Neutrophil (primary cell): ENCODE measurements around the gene PCNX1.
"Not testable (repeated sequence)": the region's sequence is repeated elsewhere in the genome, so short reads cannot be mapped to it uniquely, and the experiment has no call there.

ENCODE experiments used
- H3K27ac ChIP-seq: fragments of 200-600 bp; sonication (generic); 2 replicates; pipeline ENCODE4 v1.5.1; 2016; ENCODE audit warnings: mild to moderate bottlenecking, moderate library complexity
- H3K27me3 ChIP-seq: fragments of 200-600 bp; sonication (generic); 2 replicates; pipeline ENCODE4 v1.6.0; 2016; ENCODE audit warnings: mild to moderate bottlenecking
- H3K36me3 ChIP-seq: fragments of 200-600 bp; sonication (generic); 2 replicates; pipeline ENCODE4 v1.5.1; 2017
- H3K4me1 ChIP-seq, 2 experiments: fragments of 200-600 bp in 1 of 2; sonication (generic) in 1 of 2; 1 replicate in 1 of 2; 2 replicates in 1 of 2; pipeline versions ENCODE4 v1.5.1 to v1.6.1; 2013 to 2016; ENCODE audit warnings: low read depth in 1 of 2, low read length in 1 of 2, mild to moderate bottlenecking in 1 of 2, moderate library complexity in 1 of 2; ENCODE audit not compliant: control insufficient read depth in 1 of 2, insufficient read depth in 1 of 2
- H3K4me3 ChIP-seq, 2 experiments: fragments of 200-600 bp in 1 of 2; sonication (generic) in 1 of 2; 1 replicate in 1 of 2; 2 replicates in 1 of 2; pipeline ENCODE4 v1.5.1; 2013 to 2016; ENCODE audit warnings: low read depth in 1 of 2, low read length in 1 of 2, mild to moderate bottlenecking in 1 of 2, moderate library complexity in 1 of 2
- H3K9me3 ChIP-seq: fragments of 200-600 bp; sonication (generic); 2 replicates; pipeline ENCODE4 v1.5.1; 2016
- CTCF ChIP-seq: fragments of 200-600 bp; sonication (generic); IDR thresholded peaks from 2 replicates; pipeline ENCODE4 v1.5.1; 2016; ENCODE audit warnings: antibody characterized with exemption

Gene PCNX1

GRCh38 chr14:71122866-71123565 is 215.8 kb downstream of the PCNX1 start:
- Histone ChIP-seq H3K4me1 (no peaks in the 10 kb centered on the region), H3K27me3 (no peaks in the 10 kb centered on the region), H3K9me3 (no peaks in the 10 kb centered on the region), H3K4me3 (no peak overlapping the region), H3K27ac (no peak overlapping the region), H3K36me3 (peaks cover 8% of the 10 kb centered on the region)
- TF ChIP-seq CTCF = no peak

- Histone ChIP-seq H3K36me3 (peaks cover 4% of the 10 kb centered on the region), H3K4me3 (no peak overlapping the region)
- no peak for TF ChIP-seq CTCF
Observed at GRCh38 chr14:71123579-71124135, 216.4 kb downstream of the PCNX1 start.

GRCh38 chr14:71129716-71130490 is 222.6 kb downstream of the PCNX1 start:
- H3K4me3 ChIP-seq, H3K27ac ChIP-seq, H3K27me3 ChIP-seq, H3K9me3 ChIP-seq, H3K36me3 ChIP-seq, H3K4me1 ChIP-seq: not testable (repeated sequence)

More at GRCh38 chr14:71123579-71124135, 216.4 kb downstream of the PCNX1 start:
- Histone ChIP-seq H3K4me1 (no peaks in the 10 kb centered on the region), H3K27me3 (no peaks in the 10 kb centered on the region), H3K27ac (no peak overlapping the region), H3K9me3 (no peaks in the 10 kb centered on the region)

GRCh38 chr14:71130491-71131179 is 223.4 kb downstream of the PCNX1 start:
- H3K27me3 ChIP-seq = no peaks in the 10 kb centered on the region
- no peak overlapping the region for H3K4me3 ChIP-seq
- no peaks in the 10 kb centered on the region for H3K9me3 ChIP-seq
- no peak for TF ChIP-seq CTCF
- H3K27ac ChIP-seq = no peak overlapping the region
- H3K36me3 ChIP-seq = no peaks in the 10 kb centered on the region
- H3K4me1 ChIP-seq = peaks cover 5 to 8% of the 10 kb centered on the region in 2 experiments

- Histone ChIP-seq H3K9me3 (no peaks in the 10 kb centered on the region), H3K4me1 (peaks cover 5 to 8% of the 10 kb centered on the region in 2 experiments), H3K27me3 (no peaks in the 10 kb centered on the region), H3K36me3 (no peaks in the 10 kb centered on the region), H3K4me3 (no peak overlapping the region), H3K27ac (no peak overlapping the region)
- TF ChIP-seq CTCF = no peak
Observed at GRCh38 chr14:71133296-71133695, 226.0 kb downstream of the PCNX1 start.
